ENCODE results near the gene MEOX1. TPM values are rescaled to one million over a fixed set of nuclear protein-coding genes. Genes with fewer than 3 reads are reported as not detected.
"Not testable (repeated sequence)": the region's sequence is repeated elsewhere in the genome, so short reads cannot be mapped to it uniquely, and the experiment has no call there.

MEOX1 gene
- total and polyA plus RNA-seq, 2 donors, result 2.1 to 9.0 TPM

GRCh38 chr17:43611230-43611969 is 50.3 kb downstream of the MEOX1 start:
- no peak overlapping the region for H3K27ac ChIP-seq (ENCODE audit: low read depth in 1 of 2, low read length in 1 of 2)

DNA sequence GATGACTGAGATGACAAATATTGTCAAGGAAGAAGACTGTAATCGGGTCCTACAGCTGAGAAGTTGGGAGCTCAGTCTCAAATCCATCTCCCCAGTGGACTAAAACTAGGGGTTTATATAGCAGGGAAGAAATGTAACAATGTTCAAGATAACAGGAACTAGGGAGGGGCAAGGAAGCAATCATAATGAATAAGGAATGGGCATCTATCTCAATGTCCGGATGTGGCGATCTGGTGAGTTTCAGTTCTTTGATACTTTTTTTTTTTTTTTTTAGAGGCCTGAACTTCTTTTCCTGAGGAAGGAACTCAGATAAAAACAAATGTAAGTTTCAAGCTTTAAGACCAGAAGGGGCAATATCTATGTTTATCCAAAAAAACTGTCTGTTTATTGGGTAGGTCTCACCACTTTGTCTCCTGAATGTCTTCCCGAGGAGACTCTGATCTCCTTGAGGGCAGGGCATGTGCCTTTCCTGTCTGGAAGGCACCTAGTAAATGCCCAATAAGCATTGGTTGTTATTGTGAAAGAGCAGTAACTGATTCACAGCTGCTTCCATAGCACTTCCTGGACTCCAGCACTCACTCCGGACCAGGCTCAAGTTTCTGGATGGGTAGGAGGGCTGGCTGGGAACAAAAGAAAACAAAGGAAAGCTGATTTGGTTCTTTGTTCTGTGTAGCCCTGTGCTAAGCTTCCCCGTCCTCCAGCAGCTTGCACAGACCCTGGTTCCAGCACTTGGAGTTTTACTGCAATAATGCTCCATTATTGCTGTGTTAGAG is 51.9 kb downstream of the MEOX1 start:
- Histone ChIP-seq H3K27me3 (ENCODE audit: control insufficient read depth in 2 of 2, insufficient read depth in 1 of 2, low read length in 1 of 2) (no peaks in the 10 kb centered on the region), H3K9me3 (ENCODE audit: control insufficient read depth in 2 of 2, insufficient read depth in 1 of 2, low read length in 1 of 2) (no peaks in the 10 kb centered on the region), H3K4me3 (ENCODE audit: low read length in 2 of 2) (no peak overlapping the region), H3K4me1 (ENCODE audit: control insufficient read depth in 2 of 2, insufficient read depth in 2 of 2, low read length in 2 of 2) (no peaks in the 10 kb centered on the region), H3K36me3 (ENCODE audit: control insufficient read depth in 2 of 2, insufficient read depth in 2 of 2, low read length in 1 of 2) (no peaks in the 10 kb centered on the region), H3K27ac (ENCODE audit: low read depth in 1 of 2, low read length in 1 of 2) (no peak overlapping the region)
- DNase-seq (ENCODE audit: low read depth in 6 of 9, low spot score in 9 of 9), result no peak
- 90% methylated on average over 6 of the region's 6 CpGs for WGBS

More at GRCh38 chr17:43611230-43611969, 50.3 kb downstream of the MEOX1 start:
- H3K4me3 ChIP-seq (ENCODE audit: low read length in 2 of 2), result no peak overlapping the region
- no peaks in the 10 kb centered on the region for H3K36me3 ChIP-seq (ENCODE audit: control insufficient read depth in 2 of 2, insufficient read depth in 2 of 2, low read length in 1 of 2)
- no peaks in the 10 kb centered on the region for H3K4me1 ChIP-seq (ENCODE audit: control insufficient read depth in 2 of 2, insufficient read depth in 2 of 2, low read length in 2 of 2)
- 96% methylated on average over 2 of the region's 2 CpGs for WGBS
- no peaks in the 10 kb centered on the region for H3K9me3 ChIP-seq (ENCODE audit: control insufficient read depth in 2 of 2, insufficient read depth in 1 of 2, low read length in 1 of 2)
- DNase-seq (ENCODE audit: low read depth in 6 of 9, low spot score in 9 of 9), result no peak
- H3K27me3 ChIP-seq (ENCODE audit: control insufficient read depth in 2 of 2, insufficient read depth in 1 of 2, low read length in 1 of 2), result no peaks in the 10 kb centered on the region

- 98% methylated on average over 1 of the region's 1 CpG for WGBS
- H3K27ac ChIP-seq (ENCODE audit: low read depth in 1 of 2, low read length in 1 of 2), result no peak overlapping the region
- DNase-seq (ENCODE audit: low read depth in 6 of 9, low spot score in 9 of 9), result no peak
- no peaks in the 10 kb centered on the region for H3K27me3 ChIP-seq (ENCODE audit: control insufficient read depth in 2 of 2, insufficient read depth in 1 of 2, low read length in 1 of 2)
- H3K4me1 ChIP-seq (ENCODE audit: control insufficient read depth in 2 of 2, insufficient read depth in 2 of 2, low read length in 2 of 2), result no peaks in the 10 kb centered on the region
- no peaks in the 10 kb centered on the region for H3K36me3 ChIP-seq (ENCODE audit: control insufficient read depth in 2 of 2, insufficient read depth in 2 of 2, low read length in 1 of 2)
- H3K9me3 ChIP-seq (ENCODE audit: control insufficient read depth in 2 of 2, insufficient read depth in 1 of 2, low read length in 1 of 2), result no peaks in the 10 kb centered on the region
- no peak overlapping the region for H3K4me3 ChIP-seq (ENCODE audit: low read length in 2 of 2)
Observed at GRCh38 chr17:43608313-43608712, 53.4 kb downstream of the MEOX1 start.

GRCh38 chr17:43604549-43604948 is 57.2 kb downstream of the MEOX1 start:
- H3K27ac ChIP-seq (ENCODE audit: low read depth in 1 of 2, low read length in 1 of 2), result no peak overlapping the region
- no peaks in the 10 kb centered on the region for H3K9me3 ChIP-seq (ENCODE audit: control insufficient read depth in 2 of 2, insufficient read depth in 1 of 2, low read length in 1 of 2)
- no peak overlapping the region for H3K4me3 ChIP-seq (ENCODE audit: low read length in 2 of 2)
- H3K27me3 ChIP-seq (ENCODE audit: control insufficient read depth in 2 of 2, insufficient read depth in 1 of 2, low read length in 1 of 2), result no peaks in the 10 kb centered on the region
- no peaks in the 10 kb centered on the region for H3K36me3 ChIP-seq (ENCODE audit: control insufficient read depth in 2 of 2, insufficient read depth in 2 of 2, low read length in 1 of 2)
- H3K4me1 ChIP-seq (ENCODE audit: control insufficient read depth in 2 of 2, insufficient read depth in 2 of 2, low read length in 2 of 2), result no peaks in the 10 kb centered on the region
- DNase-seq (ENCODE audit: low read depth in 6 of 9, low spot score in 9 of 9), result no peak
- WGBS, result 93% methylated on average over 1 of the region's 1 CpG

DNA sequence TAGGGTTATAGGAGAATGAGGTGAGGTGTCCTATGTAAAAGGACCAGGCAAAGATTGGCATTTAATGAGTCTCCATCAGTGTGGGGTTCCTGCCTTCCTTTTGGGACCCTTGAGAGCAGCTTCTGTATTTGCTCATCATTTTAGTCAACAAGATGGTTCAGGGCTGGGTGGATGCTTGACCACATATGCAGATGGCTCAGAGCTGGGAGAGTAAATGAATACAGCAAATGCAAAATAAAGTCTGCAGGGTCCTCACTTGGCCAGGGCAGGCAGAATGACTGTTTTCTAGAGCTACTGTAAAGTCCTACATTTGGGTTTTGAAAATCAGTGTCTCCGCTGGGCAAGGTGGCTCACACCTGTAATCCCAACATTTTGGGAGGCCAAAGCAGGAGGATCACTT is 58.4 kb downstream of the MEOX1 start:
- Histone ChIP-seq H3K27ac (ENCODE audit: low read depth in 1 of 2, low read length in 1 of 2) (no peak overlapping the region), H3K36me3 (ENCODE audit: control insufficient read depth in 2 of 2, insufficient read depth in 2 of 2, low read length in 1 of 2) (no peaks in the 10 kb centered on the region), H3K4me3 (ENCODE audit: low read length in 2 of 2) (no peak overlapping the region), H3K4me1 (ENCODE audit: control insufficient read depth in 2 of 2, insufficient read depth in 2 of 2, low read length in 2 of 2) (no peaks in the 10 kb centered on the region), H3K27me3 (ENCODE audit: control insufficient read depth in 2 of 2, insufficient read depth in 1 of 2, low read length in 1 of 2) (no peaks in the 10 kb centered on the region), H3K9me3 (ENCODE audit: control insufficient read depth in 2 of 2, insufficient read depth in 1 of 2, low read length in 1 of 2) (no peaks in the 10 kb centered on the region)
- DNase-seq (ENCODE audit: low read depth in 6 of 9, low spot score in 9 of 9), result no peak
- 98% methylated on average over 1 of the region's 1 CpG for WGBS

- not testable (repeated sequence) for H3K27me3 ChIP-seq (ENCODE audit: control insufficient read depth in 2 of 2, insufficient read depth in 1 of 2, low read length in 1 of 2); H3K9me3 ChIP-seq (ENCODE audit: control insufficient read depth in 2 of 2, insufficient read depth in 1 of 2, low read length in 1 of 2); H3K4me1 ChIP-seq (ENCODE audit: control insufficient read depth in 2 of 2, insufficient read depth in 2 of 2, low read length in 2 of 2); H3K36me3 ChIP-seq (ENCODE audit: control insufficient read depth in 2 of 2, insufficient read depth in 2 of 2, low read length in 1 of 2); H3K4me3 ChIP-seq (ENCODE audit: low read length in 2 of 2); H3K27ac ChIP-seq (ENCODE audit: low read depth in 1 of 2, low read length in 1 of 2); DNase-seq (ENCODE audit: low read depth in 6 of 9, low spot score in 9 of 9)
- 95% methylated on average over 4 of the region's 4 CpGs for WGBS
Observed at GRCh38 chr17:43602556-43602955, 59.2 kb downstream of the MEOX1 start.

- no peak overlapping the region for H3K27ac ChIP-seq (ENCODE audit: low read depth in 1 of 2, low read length in 1 of 2)
- H3K27me3 ChIP-seq (ENCODE audit: control insufficient read depth in 2 of 2, insufficient read depth in 1 of 2, low read length in 1 of 2), result no peaks in the 10 kb centered on the region
- H3K4me1 ChIP-seq (ENCODE audit: control insufficient read depth in 2 of 2, insufficient read depth in 2 of 2, low read length in 2 of 2), result no peaks in the 10 kb centered on the region
- no peaks in the 10 kb centered on the region for H3K36me3 ChIP-seq (ENCODE audit: control insufficient read depth in 2 of 2, insufficient read depth in 2 of 2, low read length in 1 of 2)
- DNase-seq (ENCODE audit: low read depth in 6 of 9, low spot score in 9 of 9), result no peak
- no peaks in the 10 kb centered on the region for H3K9me3 ChIP-seq (ENCODE audit: control insufficient read depth in 2 of 2, insufficient read depth in 1 of 2, low read length in 1 of 2)
- 89% methylated on average over 10 of the region's 10 CpGs for WGBS
- no peak overlapping the region for H3K4me3 ChIP-seq (ENCODE audit: low read length in 2 of 2)
Observed at GRCh38 chr17:43601280-43602039, 60.3 kb downstream of the MEOX1 start.

- no peaks in the 10 kb centered on the region for H3K36me3 ChIP-seq (ENCODE audit: control insufficient read depth in 2 of 2, insufficient read depth in 2 of 2, low read length in 1 of 2)
- H3K4me3 ChIP-seq (ENCODE audit: low read length in 2 of 2), result no peak overlapping the region
- no peak overlapping the region for H3K27ac ChIP-seq (ENCODE audit: low read depth in 1 of 2, low read length in 1 of 2)
- no peaks in the 10 kb centered on the region for H3K27me3 ChIP-seq (ENCODE audit: control insufficient read depth in 2 of 2, insufficient read depth in 1 of 2, low read length in 1 of 2)
- WGBS, result 98% methylated on average over 3 of the region's 3 CpGs
- no peaks in the 10 kb centered on the region for H3K9me3 ChIP-seq (ENCODE audit: control insufficient read depth in 2 of 2, insufficient read depth in 1 of 2, low read length in 1 of 2)
- no peaks in the 10 kb centered on the region for H3K4me1 ChIP-seq (ENCODE audit: control insufficient read depth in 2 of 2, insufficient read depth in 2 of 2, low read length in 2 of 2)
- DNase-seq (ENCODE audit: low read depth in 6 of 9, low spot score in 9 of 9), result no peak
Observed at GRCh38 chr17:43599835-43600234, 61.9 kb downstream of the MEOX1 start.

GRCh38 chr17:43599046-43599395 is 62.7 kb downstream of the MEOX1 start:
- no peaks in the 10 kb centered on the region for H3K4me1 ChIP-seq (ENCODE audit: control insufficient read depth in 2 of 2, insufficient read depth in 2 of 2, low read length in 2 of 2)
- H3K9me3 ChIP-seq (ENCODE audit: control insufficient read depth in 2 of 2, insufficient read depth in 1 of 2, low read length in 1 of 2), result no peaks in the 10 kb centered on the region
- WGBS, result 90% methylated on average over 5 of the region's 5 CpGs
- no peak for DNase-seq (ENCODE audit: low read depth in 6 of 9, low spot score in 9 of 9)
- H3K27ac ChIP-seq (ENCODE audit: low read depth in 1 of 2, low read length in 1 of 2), result no peak overlapping the region
- no peaks in the 10 kb centered on the region for H3K27me3 ChIP-seq (ENCODE audit: control insufficient read depth in 2 of 2, insufficient read depth in 1 of 2, low read length in 1 of 2)
- no peaks in the 10 kb centered on the region for H3K36me3 ChIP-seq (ENCODE audit: control insufficient read depth in 2 of 2, insufficient read depth in 2 of 2, low read length in 1 of 2)
- H3K4me3 ChIP-seq (ENCODE audit: low read length in 2 of 2), result no peak overlapping the region

Data from thymus (tissue), 11 donors.